ENCODE data around the gene ISLR2.
"Not testable (repeated sequence)": the region's sequence is repeated elsewhere in the genome, so short reads cannot be mapped to it uniquely, and the experiment has no call there.

The ISLR2 gene

GRCh38 chr15:74130155-74130848 is at the start of gene ISLR2:
ISLR2 (plus strand) TSS chr15:74130586; CDS start chr15:74132755, 2,169 bp downstream.
- DNase-seq (ENCODE audit: low spot score), result no peak

GRCh38 chr15:74082450-74082849 is 47.9 kb upstream of the ISLR2 start, which contains the start of gene GOLGA6A:
GOLGA6A (minus strand) TSS chr15:74082550; CDS start chr15:74082509, 41 bp downstream.
- DNase-seq (ENCODE audit: low spot score), result not testable (repeated sequence)

- DNase-seq (ENCODE audit: low spot score), result not testable (repeated sequence)
These were observed 35.8 kb upstream of the ISLR2 start for GRCh38 chr15:74094567-74094966.

- DNase-seq (ENCODE audit: low spot score), result not testable (repeated sequence)
These were observed 34.8 kb upstream of the ISLR2 start for GRCh38 chr15:74095610-74096009.

- DNase-seq (ENCODE audit: low spot score), result not testable (repeated sequence)
These were observed 33.5 kb upstream of the ISLR2 start for GRCh38 chr15:74096753-74097474.

- peak; percentile 89 for DNase-seq (ENCODE audit: low spot score)
These were observed 30.2 kb upstream of the ISLR2 start for GRCh38 chr15:74099963-74100733.

- no peak for DNase-seq (ENCODE audit: low spot score)
These were observed 22.3 kb upstream of the ISLR2 start for GRCh38 chr15:74108111-74108510.

GRCh38 chr15:74108611-74109010 is 21.8 kb upstream of the ISLR2 start:
- not testable (repeated sequence) for DNase-seq (ENCODE audit: low spot score)

- no peak for DNase-seq (ENCODE audit: low spot score)
These were observed 20.7 kb upstream of the ISLR2 start for GRCh38 chr15:74109713-74110112.

GRCh38 chr15:74120426-74120825 is 10.0 kb upstream of the ISLR2 start:
- DNase-seq (ENCODE audit: low spot score), result no peak

GRCh38 chr15:74121039-74121438 is 9.3 kb upstream of the ISLR2 start:
- no peak for DNase-seq (ENCODE audit: low spot score)

- DNase-seq (ENCODE audit: low spot score), result no peak
These were observed 8.5 kb upstream of the ISLR2 start for GRCh38 chr15:74121858-74122257.

- DNase-seq (ENCODE audit: low spot score), result no peak
These were observed 7.8 kb upstream of the ISLR2 start for GRCh38 chr15:74122403-74123130.

- no peak for DNase-seq (ENCODE audit: low spot score)
These were observed 7.3 kb upstream of the ISLR2 start for GRCh38 chr15:74123131-74123429.

GRCh38 chr15:74123658-74124057 is 6.7 kb upstream of the ISLR2 start:
- DNase-seq (ENCODE audit: low spot score), result no peak

- DNase-seq (ENCODE audit: low spot score), result no peak
These were observed 6.2 kb upstream of the ISLR2 start for GRCh38 chr15:74124196-74124595.

- no peak for DNase-seq (ENCODE audit: low spot score)
These were observed 5.6 kb upstream of the ISLR2 start for GRCh38 chr15:74124759-74125158.

- DNase-seq (ENCODE audit: low spot score), result peak; percentile 98
These were observed 3.0 kb upstream of the ISLR2 start for GRCh38 chr15:74127255-74127953.

- no peak for DNase-seq (ENCODE audit: low spot score)
These were observed 2.2 kb upstream of the ISLR2 start for GRCh38 chr15:74127954-74128784.

GRCh38 chr15:74128785-74129585 is 1.4 kb upstream of the ISLR2 start:
- DNase-seq (ENCODE audit: low spot score), result no peak
